Astrocyte (in vitro differentiated cells and primary cell): Measurements from ENCODE around the gene SIX3. TPM values are rescaled to one million over a fixed set of nuclear protein-coding genes. Genes with fewer than 3 reads are reported as not detected.

Experiments used
- total RNA-seq: library from RNA; stranded (reverse); gene quantifications from 2 replicates; pipeline ENCODE4 v1.2.1, GENCODE V29; 2021

The SIX3 gene
- total RNA-seq, 1 donor from 2014 or later: 1.7 TPM

Other genes starting within 250 kb of the SIX3 start
- 7.4 and 10.1 TPM in 2 replicates for gene SIX2, start 67.8 kb downstream of the SIX3 start, total RNA-seq